Left ventricle myocardium inferior (tissue), 1 donor: ENCODE measurements around the gene IGSF21. TPM values are rescaled to one million over a fixed set of nuclear protein-coding genes. Genes with fewer than 3 reads are reported as not detected.

Experiments used
- DNase-seq: peaks from one replicate; pipeline ENCODE4 v3.0.0-alpha.2; 2020
- H3K27ac ChIP-seq: fragments of 200-600 bp; replicated peaks from 2 replicates; pipeline ENCODE4 v1.8.0; 2021
- H3K27me3 ChIP-seq: fragments of 200-600 bp; 2 replicates; pipeline ENCODE4 v1.8.0; 2021; ENCODE audit warnings: low read depth
- H3K36me3 ChIP-seq: fragments of 200-600 bp; 2 replicates; pipeline ENCODE4 v1.8.0; 2021
- H3K4me1 ChIP-seq: fragments of 200-600 bp; 2 replicates; pipeline ENCODE4 v1.8.0; 2021
- H3K4me3 ChIP-seq: fragments of 200-600 bp; 2 replicates; pipeline ENCODE4 v1.8.0; 2021; ENCODE audit warnings: mild to moderate bottlenecking, moderate library complexity
- H3K9me3 ChIP-seq: fragments of 200-600 bp; replicated peaks from 2 replicates; pipeline ENCODE4 v1.8.0; 2021
- intact Hi-C: fragments of 100-400 bp; cut with micrococcal nuclease; formaldehyde crosslinking; loops from one replicate; pipeline ENCODE4 v1.11.0; 2022
- total RNA-seq: library from RNA; stranded (reverse); fragmentation: NEBNext Ultra II Directional; extraction: Animal tissue kit (Norgen Biotek cat#: 25700); gene quantifications from one replicate; pipeline ENCODE4 v1.2.1, GENCODE V29; 2021
- TF ChIP-seq, protein P1 (sequence below): fragments of 200-600 bp; IDR thresholded peaks from 2 replicates; pipeline ENCODE4 v1.8.0; 2021; ENCODE audit warnings: antibody characterized with exemption, mild to moderate bottlenecking, borderline replicate concordance
- donor health status: DM: no; HTN: yes; CAD: no; lungs with severe emphysema.

The IGSF21 gene
- total RNA-seq, 1 donor from 2014 or later, result 0.47 TPM

GRCh38 chr1:18305182-18305795 is 197.7 kb downstream of the IGSF21 start:
- TF ChIP-seq, protein P1, sequence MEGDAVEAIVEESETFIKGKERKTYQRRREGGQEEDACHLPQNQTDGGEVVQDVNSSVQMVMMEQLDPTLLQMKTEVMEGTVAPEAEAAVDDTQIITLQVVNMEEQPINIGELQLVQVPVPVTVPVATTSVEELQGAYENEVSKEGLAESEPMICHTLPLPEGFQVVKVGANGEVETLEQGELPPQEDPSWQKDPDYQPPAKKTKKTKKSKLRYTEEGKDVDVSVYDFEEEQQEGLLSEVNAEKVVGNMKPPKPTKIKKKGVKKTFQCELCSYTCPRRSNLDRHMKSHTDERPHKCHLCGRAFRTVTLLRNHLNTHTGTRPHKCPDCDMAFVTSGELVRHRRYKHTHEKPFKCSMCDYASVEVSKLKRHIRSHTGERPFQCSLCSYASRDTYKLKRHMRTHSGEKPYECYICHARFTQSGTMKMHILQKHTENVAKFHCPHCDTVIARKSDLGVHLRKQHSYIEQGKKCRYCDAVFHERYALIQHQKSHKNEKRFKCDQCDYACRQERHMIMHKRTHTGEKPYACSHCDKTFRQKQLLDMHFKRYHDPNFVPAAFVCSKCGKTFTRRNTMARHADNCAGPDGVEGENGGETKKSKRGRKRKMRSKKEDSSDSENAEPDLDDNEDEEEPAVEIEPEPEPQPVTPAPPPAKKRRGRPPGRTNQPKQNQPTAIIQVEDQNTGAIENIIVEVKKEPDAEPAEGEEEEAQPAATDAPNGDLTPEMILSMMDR, result no peak
- H3K9me3 ChIP-seq, result no peaks in the 10 kb centered on the region
- intact Hi-C loops, result no loop called here
- H3K36me3 ChIP-seq, result no peaks in the 10 kb centered on the region
- H3K4me3 ChIP-seq, result no peak overlapping the region
- peaks cover 87% of the 10 kb centered on the region for H3K27me3 ChIP-seq
- H3K4me1 ChIP-seq, result no peaks in the 10 kb centered on the region
- no peak overlapping the region for H3K27ac ChIP-seq
- DNase-seq, result no peak

DNA sequence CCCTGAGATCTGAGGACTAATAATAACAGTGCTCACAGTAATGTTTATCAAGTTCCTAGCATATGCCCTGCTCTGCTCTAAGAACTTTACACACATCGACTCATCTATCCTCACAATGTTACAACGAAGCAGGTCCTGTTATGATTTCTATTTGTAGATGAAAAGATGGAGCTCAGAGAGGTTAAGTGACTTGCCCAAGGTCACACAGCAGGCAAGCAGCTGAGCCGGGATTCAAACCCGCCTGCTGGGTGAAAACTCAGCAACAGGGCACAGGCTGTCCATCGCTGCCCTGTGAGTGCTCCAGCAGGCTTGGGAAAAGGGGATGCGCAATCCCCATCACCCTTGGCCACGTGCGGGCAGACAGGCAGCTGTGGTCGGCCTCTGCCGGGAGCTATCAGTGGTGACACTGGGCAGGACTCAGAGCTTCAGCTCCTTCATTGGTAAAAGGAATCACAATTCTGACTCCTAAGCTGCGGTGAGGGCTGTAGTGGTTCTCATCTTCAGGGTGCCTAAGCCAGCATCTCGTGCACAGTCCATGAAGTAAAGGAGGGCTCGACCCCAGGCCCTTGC is 199.8 kb downstream of the IGSF21 start:
- Histone ChIP-seq H3K36me3 (no peaks in the 10 kb centered on the region), H3K4me1 (no peaks in the 10 kb centered on the region), H3K27ac (no peak overlapping the region), H3K4me3 (no peak overlapping the region), H3K27me3 (peaks cover 87% of the 10 kb centered on the region), H3K9me3 (no peaks in the 10 kb centered on the region)
- no peak for DNase-seq
- TF ChIP-seq, protein P1, result no peak
- intact Hi-C loops, result no loop called here

- TF ChIP-seq, protein P1, result no peak
- H3K36me3 ChIP-seq, result no peaks in the 10 kb centered on the region
- H3K4me1 ChIP-seq, result no peaks in the 10 kb centered on the region
- peaks cover 86% of the 10 kb centered on the region for H3K27me3 ChIP-seq
- no peak overlapping the region for H3K27ac ChIP-seq
- H3K9me3 ChIP-seq, result no peaks in the 10 kb centered on the region
- H3K4me3 ChIP-seq, result no peak overlapping the region
- intact Hi-C loops, result no loop called here
- no peak for DNase-seq
Observed at GRCh38 chr1:18309552-18310155, 202.1 kb downstream of the IGSF21 start.

DNA sequence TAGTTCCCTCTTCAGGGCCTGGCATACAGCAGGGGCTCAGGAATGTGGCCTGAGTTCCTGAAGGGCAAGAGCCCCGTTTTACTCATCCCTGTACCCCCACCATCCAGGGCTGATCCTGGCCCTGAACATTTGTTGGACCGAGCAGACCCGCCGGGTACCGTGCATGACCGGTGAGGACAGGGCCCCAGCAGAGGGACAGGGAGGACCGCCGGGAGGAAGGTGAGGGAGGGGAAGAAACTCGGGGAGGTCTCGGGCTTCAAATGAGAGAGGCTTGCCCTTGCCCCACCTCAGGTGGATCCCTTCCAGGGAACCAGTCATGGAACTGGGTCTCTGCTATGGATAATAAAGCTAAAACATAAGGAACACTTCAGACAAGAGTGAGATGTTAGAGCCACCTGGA is 205.4 kb downstream of the IGSF21 start:
- TF ChIP-seq, protein P1, result no peak
- no peaks in the 10 kb centered on the region for H3K4me1 ChIP-seq
- no peaks in the 10 kb centered on the region for H3K9me3 ChIP-seq
- H3K27me3 ChIP-seq, result peaks cover 87% of the 10 kb centered on the region
- H3K27ac ChIP-seq, result no peak overlapping the region
- intact Hi-C loops, result no loop called here
- DNase-seq, result no peak
- no peak overlapping the region for H3K4me3 ChIP-seq
- H3K36me3 ChIP-seq, result no peaks in the 10 kb centered on the region

- Histone ChIP-seq H3K4me3 (no peak overlapping the region), H3K36me3 (no peaks in the 10 kb centered on the region), H3K4me1 (no peaks in the 10 kb centered on the region), H3K27ac (no peak overlapping the region), H3K9me3 (no peaks in the 10 kb centered on the region), H3K27me3 (peaks cover 87% of the 10 kb centered on the region)
- no peak for DNase-seq
- TF ChIP-seq, protein P1, result no peak
- intact Hi-C loops, result no loop called here
Observed at GRCh38 chr1:18313523-18313922, 205.9 kb downstream of the IGSF21 start.
